ENCODE results near the gene LRRC4C. TPM values are rescaled to one million over a fixed set of nuclear protein-coding genes. Genes with fewer than 3 reads are reported as not detected.

Gene LRRC4C
- total RNA-seq, 1 donor from 2014 or later = not detected

DNA sequence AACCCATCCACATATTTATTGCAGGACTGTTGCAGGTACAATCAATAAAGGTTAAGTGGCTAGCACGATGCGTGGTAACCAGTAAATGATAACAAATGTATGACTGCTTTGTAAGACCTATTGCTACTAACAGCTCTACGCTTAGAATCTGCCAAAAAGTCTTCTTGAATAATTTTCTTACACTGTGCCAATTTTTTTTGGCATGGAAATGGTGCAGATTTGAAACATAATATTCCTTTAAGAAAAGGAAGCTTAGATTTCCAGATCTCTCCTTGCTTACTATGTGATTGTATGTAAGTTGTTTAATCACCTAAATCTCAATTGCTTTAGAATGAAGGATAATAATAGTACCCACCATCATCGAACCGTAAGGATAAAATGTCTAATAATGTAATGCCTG, 192.0 kb downstream of the LRRC4C start:
- intact Hi-C loops (cut with micrococcal nuclease) = no loop called here
- H3K36me3 Mint-ChIP-seq (ENCODE audit: low read depth) = no peaks in the 10 kb centered on the region
- H3K27me3 Mint-ChIP-seq (ENCODE audit: low read depth) = no peaks in the 10 kb centered on the region
- H3K9me3 Mint-ChIP-seq = peaks cover 47% of the 10 kb centered on the region
- H3K27ac Mint-ChIP-seq = no peak overlapping the region
- DNase-seq (ENCODE audit: low spot score) = no peak
- no peaks in the 10 kb centered on the region for H3K4me1 Mint-ChIP-seq (ENCODE audit: low read depth)
- no peak overlapping the region for H3K4me3 Mint-ChIP-seq (ENCODE audit: low read depth)

DNA sequence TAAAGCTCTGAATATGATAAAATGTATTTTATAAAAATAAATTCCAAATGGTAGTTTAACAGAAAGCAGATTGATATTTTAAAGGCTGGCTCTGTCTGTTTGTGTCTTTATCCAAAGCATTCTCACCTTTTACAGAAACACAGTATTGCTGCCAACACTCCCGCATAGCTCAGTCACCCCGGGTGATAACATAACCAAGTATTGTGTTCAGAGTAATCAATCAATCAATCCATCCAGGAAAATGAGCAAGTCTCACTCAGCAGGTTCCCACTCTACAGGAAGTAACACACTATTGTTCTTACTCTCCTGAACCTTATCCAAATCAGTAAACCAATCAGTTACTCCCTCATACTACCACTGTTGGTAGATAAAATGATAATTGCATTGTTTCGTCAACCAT, 203.4 kb downstream of the LRRC4C start:
- no peak overlapping the region for H3K4me3 Mint-ChIP-seq (ENCODE audit: low read depth)
- intact Hi-C loops (cut with micrococcal nuclease) = no loop called here
- no peaks in the 10 kb centered on the region for H3K36me3 Mint-ChIP-seq (ENCODE audit: low read depth)
- no peak overlapping the region for H3K27ac Mint-ChIP-seq
- peaks cover 33% of the 10 kb centered on the region for H3K9me3 Mint-ChIP-seq
- H3K4me1 Mint-ChIP-seq (ENCODE audit: low read depth) = no peaks in the 10 kb centered on the region
- DNase-seq (ENCODE audit: low spot score) = no peak
- no peaks in the 10 kb centered on the region for H3K27me3 Mint-ChIP-seq (ENCODE audit: low read depth)

- no peaks in the 10 kb centered on the region for H3K36me3 Mint-ChIP-seq (ENCODE audit: low read depth)
- intact Hi-C loops (cut with micrococcal nuclease) = no loop called here
Observed at GRCh38 chr11:41254966-41255365, 204.5 kb downstream of the LRRC4C start.

GRCh38 chr11:41250408-41250935, 209.0 kb downstream of the LRRC4C start:
- H3K9me3 Mint-ChIP-seq = peaks cover 40% of the 10 kb centered on the region
- H3K27me3 Mint-ChIP-seq (ENCODE audit: low read depth) = no peaks in the 10 kb centered on the region
- H3K4me1 Mint-ChIP-seq (ENCODE audit: low read depth) = no peaks in the 10 kb centered on the region
- no peak for DNase-seq (ENCODE audit: low spot score)
- intact Hi-C loops (cut with micrococcal nuclease) = no loop called here
- no peak overlapping the region for H3K4me3 Mint-ChIP-seq (ENCODE audit: low read depth)
- H3K36me3 Mint-ChIP-seq (ENCODE audit: low read depth) = no peaks in the 10 kb centered on the region
- no peak overlapping the region for H3K27ac Mint-ChIP-seq

More at GRCh38 chr11:41254966-41255365, 204.5 kb downstream of the LRRC4C start:
- Mint-ChIP-seq H3K4me3 (ENCODE audit: low read depth) (no peak overlapping the region), H3K27me3 (ENCODE audit: low read depth) (no peaks in the 10 kb centered on the region), H3K27ac (no peak overlapping the region), H3K4me1 (ENCODE audit: low read depth) (no peaks in the 10 kb centered on the region), H3K9me3 (peaks cover 29% of the 10 kb centered on the region)
- DNase-seq (ENCODE audit: low spot score) = no peak

GRCh38 chr11:41247621-41248020, 211.8 kb downstream of the LRRC4C start:
- peaks cover 51% of the 10 kb centered on the region for H3K9me3 Mint-ChIP-seq
- no peaks in the 10 kb centered on the region for H3K4me1 Mint-ChIP-seq (ENCODE audit: low read depth)
- no peak overlapping the region for H3K27ac Mint-ChIP-seq
- intact Hi-C loops (cut with micrococcal nuclease) = no loop called here
- DNase-seq (ENCODE audit: low spot score) = no peak
- no peaks in the 10 kb centered on the region for H3K36me3 Mint-ChIP-seq (ENCODE audit: low read depth)
- H3K4me3 Mint-ChIP-seq (ENCODE audit: low read depth) = no peak overlapping the region
- no peaks in the 10 kb centered on the region for H3K27me3 Mint-ChIP-seq (ENCODE audit: low read depth)

DNA sequence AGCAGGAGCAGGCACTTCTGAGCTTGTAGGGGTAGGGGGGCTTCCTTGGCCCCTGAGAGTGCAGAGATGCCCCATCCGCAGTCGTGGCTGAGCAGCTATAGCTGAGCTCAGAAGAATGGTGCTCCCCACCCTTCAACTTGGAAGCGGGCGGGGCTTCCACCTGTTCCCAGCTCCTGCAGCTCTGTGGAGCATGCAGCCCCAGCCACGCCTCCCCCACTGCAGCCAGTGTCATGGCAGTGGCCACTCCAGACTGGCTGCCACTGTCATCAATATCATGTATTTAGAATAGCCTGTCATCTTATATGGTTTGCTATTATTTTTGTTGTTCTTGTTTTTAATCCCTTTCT, 213.1 kb downstream of the LRRC4C start:
- H3K4me1 Mint-ChIP-seq (ENCODE audit: low read depth) = no peaks in the 10 kb centered on the region
- intact Hi-C loops (cut with micrococcal nuclease) = no loop called here
- no peaks in the 10 kb centered on the region for H3K27me3 Mint-ChIP-seq (ENCODE audit: low read depth)
- H3K27ac Mint-ChIP-seq = no peak overlapping the region
- DNase-seq (ENCODE audit: low spot score) = no peak
- peaks cover 51% of the 10 kb centered on the region for H3K9me3 Mint-ChIP-seq
- H3K4me3 Mint-ChIP-seq (ENCODE audit: low read depth) = no peak overlapping the region
- H3K36me3 Mint-ChIP-seq (ENCODE audit: low read depth) = no peaks in the 10 kb centered on the region

DNA sequence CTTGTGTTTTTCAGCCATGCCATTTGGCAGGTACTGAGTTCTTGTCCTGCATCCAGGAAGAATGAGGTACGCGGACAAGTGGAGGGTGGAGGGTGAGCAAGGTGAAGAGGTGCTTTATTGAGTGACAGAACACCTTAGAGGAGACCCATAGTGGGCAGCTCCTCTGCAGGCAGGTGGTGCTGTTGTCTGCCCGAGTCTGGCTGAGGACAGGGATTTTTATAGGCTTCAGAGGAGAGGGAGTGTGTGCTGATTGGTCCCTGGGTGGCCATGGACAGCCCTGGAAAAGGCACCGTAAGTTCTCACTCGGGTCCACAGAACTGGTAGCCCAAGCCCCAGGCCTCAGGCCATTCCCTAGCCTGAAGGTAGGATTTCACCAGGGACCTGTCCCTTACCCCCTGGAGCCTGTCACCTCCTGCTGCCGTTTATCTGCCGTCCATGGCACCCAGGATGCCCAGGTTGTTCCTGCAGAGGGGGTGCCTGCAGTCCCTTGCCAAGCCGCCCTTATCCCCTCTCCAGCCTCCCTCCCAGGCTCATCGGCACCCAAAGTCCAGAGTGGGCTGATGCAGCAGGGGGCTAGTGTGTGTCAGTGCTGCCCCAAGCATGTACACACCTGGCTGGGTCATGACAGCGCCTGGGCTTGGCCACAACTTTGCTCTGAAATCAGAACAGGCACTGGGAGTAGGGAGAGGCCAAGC, 213.6 kb downstream of the LRRC4C start:
- Mint-ChIP-seq H3K4me3 (ENCODE audit: low read depth) (no peak overlapping the region), H3K27me3 (ENCODE audit: low read depth) (no peaks in the 10 kb centered on the region), H3K27ac (no peak overlapping the region), H3K9me3 (peaks cover 50% of the 10 kb centered on the region), H3K36me3 (ENCODE audit: low read depth) (no peaks in the 10 kb centered on the region), H3K4me1 (ENCODE audit: low read depth) (no peaks in the 10 kb centered on the region)
- intact Hi-C loops (cut with micrococcal nuclease) = no loop called here
- no peak for DNase-seq (ENCODE audit: low spot score)

DNA sequence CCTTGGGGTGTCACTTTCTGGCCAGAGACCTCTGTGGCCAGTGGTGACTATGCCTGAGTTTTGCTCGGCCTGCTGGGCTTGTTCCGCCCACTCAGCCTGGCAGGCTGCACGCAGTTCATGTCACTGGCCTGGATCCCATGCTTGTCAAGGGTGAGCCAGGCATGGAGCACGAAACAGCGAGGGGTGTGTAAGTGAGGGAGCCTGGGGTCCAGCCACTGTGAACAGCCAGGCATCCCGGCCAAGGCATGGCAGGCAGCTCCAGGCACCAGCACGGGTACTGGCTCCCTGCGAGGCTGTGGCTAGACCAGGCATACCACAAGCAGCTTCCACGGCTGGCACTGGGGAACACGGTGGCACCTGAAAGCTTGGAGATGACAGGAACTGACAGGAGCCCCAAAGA, 214.3 kb downstream of the LRRC4C start:
- no peaks in the 10 kb centered on the region for H3K27me3 Mint-ChIP-seq (ENCODE audit: low read depth)
- intact Hi-C loops (cut with micrococcal nuclease) = no loop called here

DNA sequence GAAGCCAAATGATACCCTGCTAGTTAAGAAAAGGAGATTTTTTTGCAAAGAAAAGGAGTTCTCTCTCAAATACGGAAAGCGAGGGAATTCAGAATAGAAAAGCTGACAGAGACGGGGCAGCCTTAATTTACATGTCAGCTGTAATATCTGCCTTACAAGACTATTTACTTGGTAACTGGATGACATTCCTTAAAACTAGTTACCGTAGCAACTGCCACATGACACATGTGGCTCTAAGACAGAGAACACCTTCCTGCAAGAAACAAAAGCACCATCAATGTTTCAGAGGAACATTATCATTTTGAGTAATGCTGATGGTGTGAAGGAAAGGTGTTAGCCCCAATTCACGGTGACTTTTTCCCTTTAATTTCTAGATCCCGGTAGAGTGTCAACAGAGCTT, 222.1 kb downstream of the LRRC4C start:
- Mint-ChIP-seq H3K9me3 (peaks cover 52% of the 10 kb centered on the region), H3K27ac (no peak overlapping the region), H3K4me1 (ENCODE audit: low read depth) (no peaks in the 10 kb centered on the region), H3K36me3 (ENCODE audit: low read depth) (no peaks in the 10 kb centered on the region), H3K4me3 (ENCODE audit: low read depth) (no peak overlapping the region), H3K27me3 (ENCODE audit: low read depth) (no peaks in the 10 kb centered on the region)
- intact Hi-C loops (cut with micrococcal nuclease) = no loop called here
- DNase-seq (ENCODE audit: low spot score) = no peak

More for the DNA sequence above, 214.3 kb downstream of the LRRC4C start:
- H3K4me3 Mint-ChIP-seq (ENCODE audit: low read depth) = no peak overlapping the region
- H3K27ac Mint-ChIP-seq = no peak overlapping the region
- H3K4me1 Mint-ChIP-seq (ENCODE audit: low read depth) = no peaks in the 10 kb centered on the region
- H3K36me3 Mint-ChIP-seq (ENCODE audit: low read depth) = no peaks in the 10 kb centered on the region
- H3K9me3 Mint-ChIP-seq = peaks cover 56% of the 10 kb centered on the region
- no peak for DNase-seq (ENCODE audit: low spot score)

- Mint-ChIP-seq H3K36me3 (ENCODE audit: low read depth) (no peaks in the 10 kb centered on the region), H3K4me3 (ENCODE audit: low read depth) (no peak overlapping the region), H3K27ac (no peak overlapping the region), H3K27me3 (ENCODE audit: low read depth) (no peaks in the 10 kb centered on the region), H3K9me3 (peaks cover 45% of the 10 kb centered on the region), H3K4me1 (ENCODE audit: low read depth) (no peaks in the 10 kb centered on the region)
- intact Hi-C loops (cut with micrococcal nuclease) = no loop called here
- DNase-seq (ENCODE audit: low spot score) = no peak
Observed at GRCh38 chr11:41235668-41236067, 223.8 kb downstream of the LRRC4C start.

GRCh38 chr11:41225856-41226633, 233.4 kb downstream of the LRRC4C start:
- peaks cover 57% of the 10 kb centered on the region for H3K9me3 Mint-ChIP-seq
- H3K27me3 Mint-ChIP-seq (ENCODE audit: low read depth) = no peaks in the 10 kb centered on the region
- H3K4me1 Mint-ChIP-seq (ENCODE audit: low read depth) = no peaks in the 10 kb centered on the region
- H3K4me3 Mint-ChIP-seq (ENCODE audit: low read depth) = no peak overlapping the region
- no peak overlapping the region for H3K27ac Mint-ChIP-seq
- intact Hi-C loops (cut with micrococcal nuclease) = no loop called here
- no peaks in the 10 kb centered on the region for H3K36me3 Mint-ChIP-seq (ENCODE audit: low read depth)
- no peak for DNase-seq (ENCODE audit: low spot score)

GRCh38 chr11:41222236-41222635, 237.2 kb downstream of the LRRC4C start:
- Mint-ChIP-seq H3K4me1 (ENCODE audit: low read depth) (no peaks in the 10 kb centered on the region), H3K27me3 (ENCODE audit: low read depth) (no peaks in the 10 kb centered on the region), H3K36me3 (ENCODE audit: low read depth) (no peaks in the 10 kb centered on the region), H3K4me3 (ENCODE audit: low read depth) (no peak overlapping the region), H3K27ac (no peak overlapping the region), H3K9me3 (peaks cover 41% of the 10 kb centered on the region)
- DNase-seq (ENCODE audit: low spot score) = no peak
- intact Hi-C loops (cut with micrococcal nuclease) = no loop called here

GRCh38 chr11:41206388-41206787, 253.1 kb downstream of the LRRC4C start:
- no peaks in the 10 kb centered on the region for H3K4me1 Mint-ChIP-seq (ENCODE audit: low read depth)
- H3K27me3 Mint-ChIP-seq (ENCODE audit: low read depth) = no peaks in the 10 kb centered on the region
- H3K27ac Mint-ChIP-seq = no peak overlapping the region
- H3K36me3 Mint-ChIP-seq (ENCODE audit: low read depth) = no peaks in the 10 kb centered on the region
- intact Hi-C loops (cut with micrococcal nuclease) = no loop called here
- DNase-seq (ENCODE audit: low spot score) = no peak
- peaks cover 23% of the 10 kb centered on the region for H3K9me3 Mint-ChIP-seq
- no peak overlapping the region for H3K4me3 Mint-ChIP-seq (ENCODE audit: low read depth)
